NOMO-1 treated with dmso at 0.1 percent for 144 hours (cell line): ENCODE results near the gene ISLR2.
"Not testable (repeated sequence)": the region's sequence is repeated elsewhere in the genome, so short reads cannot be mapped to it uniquely, and the experiment has no call there.

Experiments
- DNase-seq: peaks from one replicate; lab custom pipeline; 2025; ENCODE audit not compliant: unreplicated experiment; lab: John Stamatoyannopoulos, UW

ISLR2 gene

DNA sequence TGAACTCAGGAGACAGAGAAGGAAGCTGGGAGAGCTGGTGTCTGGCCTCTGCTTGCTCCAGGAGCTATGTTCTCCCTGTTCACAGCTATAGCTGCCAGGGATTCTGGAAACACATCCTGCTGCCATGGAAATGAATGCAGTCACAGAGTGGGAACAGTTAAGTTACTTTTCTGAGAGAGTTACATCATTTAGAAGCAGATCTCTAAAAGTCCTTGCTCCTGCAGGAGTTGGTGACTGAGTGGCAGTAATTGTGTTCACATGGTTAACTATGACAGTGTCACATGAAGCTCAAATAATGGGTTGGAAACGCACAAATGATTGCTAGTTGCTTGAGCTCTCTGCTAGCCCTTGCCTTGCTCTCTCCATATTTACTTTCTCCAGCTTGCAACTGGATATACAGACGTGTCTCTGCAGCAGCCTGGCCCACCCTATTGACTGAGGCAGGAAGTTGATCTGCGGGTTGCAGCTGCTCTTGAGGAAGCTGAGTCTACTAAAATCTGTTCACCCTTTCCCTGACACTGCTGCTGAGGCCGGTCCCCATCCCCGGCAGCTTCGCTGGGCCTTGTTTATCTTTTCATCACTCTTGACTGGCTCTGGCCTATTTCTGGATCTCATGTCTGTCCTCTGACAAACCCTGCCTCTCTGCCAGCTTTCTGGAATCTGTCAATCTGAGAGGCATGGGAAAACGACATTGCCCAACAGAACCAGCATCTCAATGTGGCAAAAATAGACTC is 26.5 kb downstream of the ISLR2 start:
- DNase-seq = no peak

DNA sequence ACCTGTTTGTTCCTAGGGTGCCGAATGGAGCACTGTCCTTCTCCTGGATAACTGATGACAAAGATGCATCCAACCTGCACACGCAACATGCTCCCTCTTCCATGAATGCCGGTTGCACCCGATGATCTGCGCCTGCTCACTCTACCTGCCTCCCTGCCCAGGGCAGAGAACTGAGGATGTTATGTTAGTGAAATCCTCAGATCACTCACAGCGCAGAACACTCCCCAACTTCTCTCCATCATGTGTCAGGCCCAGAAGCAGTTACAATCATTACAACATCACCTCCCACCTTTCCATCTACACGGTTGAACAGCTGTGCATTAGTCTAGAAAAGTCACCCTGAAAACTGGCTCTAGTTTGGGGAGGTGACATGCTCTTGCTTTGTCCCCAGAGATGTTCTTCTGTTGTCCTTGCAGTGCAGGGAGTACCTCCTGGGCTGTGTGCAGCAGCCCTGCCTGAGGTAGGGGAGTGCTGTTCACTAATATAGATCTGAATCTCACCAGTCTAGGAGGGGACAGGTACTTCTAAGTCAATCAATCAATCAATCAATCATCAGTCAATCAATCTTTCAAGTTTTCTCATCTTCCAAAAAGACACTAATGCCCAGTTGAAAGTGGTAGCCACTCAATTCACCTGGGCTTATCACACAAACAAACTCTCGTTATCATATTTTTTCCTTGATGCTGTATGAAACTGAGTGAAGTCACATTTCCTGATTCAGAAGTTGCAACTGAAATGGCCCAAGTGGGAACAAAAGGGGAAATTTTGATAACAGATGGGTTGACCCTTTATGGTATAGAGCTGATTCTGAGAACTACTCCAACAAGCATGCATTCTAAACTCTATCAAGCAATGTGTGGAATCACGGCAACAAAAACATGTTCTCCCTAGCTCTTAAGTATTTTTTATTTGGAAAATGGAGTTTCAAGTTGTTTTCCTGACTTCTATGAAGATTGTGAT is 27.8 kb downstream of the ISLR2 start:
- DNase-seq = no peak

DNA sequence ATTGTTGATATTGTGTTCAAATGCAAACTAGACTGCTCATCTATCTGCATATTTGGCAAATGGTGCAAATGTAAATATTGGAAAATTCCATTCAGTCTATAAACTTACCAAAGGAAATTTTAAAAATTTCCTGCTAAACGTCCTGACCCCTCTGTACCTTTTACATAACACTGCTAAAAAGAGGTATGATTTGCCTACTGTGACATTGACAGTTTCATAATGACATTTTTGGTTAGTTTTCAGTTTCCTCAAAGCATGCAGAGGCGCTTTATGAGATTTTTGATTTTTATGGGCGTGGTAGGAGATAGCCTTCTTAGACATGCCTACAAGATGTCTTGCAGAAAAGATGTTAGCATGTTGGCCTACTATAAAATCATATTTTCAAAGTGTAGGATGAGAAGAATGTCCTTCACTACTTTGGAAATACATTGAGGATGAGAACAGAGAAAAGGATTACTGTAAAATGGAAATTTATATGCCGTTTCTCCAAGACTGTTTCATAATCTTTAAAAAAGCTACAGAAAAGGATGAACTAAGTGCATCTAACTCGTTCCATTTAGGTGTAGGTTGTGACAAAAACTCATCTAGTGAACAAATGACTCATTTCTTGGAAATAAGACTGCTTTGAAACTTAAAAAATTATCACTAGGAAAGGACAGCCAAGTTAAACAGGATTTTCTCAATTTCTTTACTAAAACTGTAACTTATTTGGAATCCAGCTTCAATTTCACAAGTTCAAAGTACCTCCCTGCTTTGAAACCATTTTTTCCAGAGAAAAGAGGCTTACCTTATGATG is 28.7 kb downstream of the ISLR2 start:
- no peak for DNase-seq

DNA sequence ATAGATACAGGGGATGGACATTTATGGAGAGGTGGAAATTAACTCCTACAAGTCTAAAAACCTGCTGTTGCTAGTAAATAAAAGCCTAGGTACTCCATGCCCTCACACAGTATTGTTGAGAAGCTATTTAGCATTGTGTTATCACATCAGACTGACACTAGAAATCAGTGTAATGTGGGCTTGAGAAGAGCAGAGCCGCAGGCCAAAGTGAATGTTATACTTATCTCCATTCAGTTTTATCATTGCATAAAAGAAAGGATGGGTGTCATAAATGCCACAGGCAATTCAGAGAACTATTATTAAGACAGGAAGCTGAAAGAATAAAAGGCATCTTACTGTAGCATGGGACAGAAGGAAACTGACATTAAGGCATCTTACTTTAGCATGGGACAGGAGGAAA is 29.4 kb downstream of the ISLR2 start:
- no peak for DNase-seq

DNA sequence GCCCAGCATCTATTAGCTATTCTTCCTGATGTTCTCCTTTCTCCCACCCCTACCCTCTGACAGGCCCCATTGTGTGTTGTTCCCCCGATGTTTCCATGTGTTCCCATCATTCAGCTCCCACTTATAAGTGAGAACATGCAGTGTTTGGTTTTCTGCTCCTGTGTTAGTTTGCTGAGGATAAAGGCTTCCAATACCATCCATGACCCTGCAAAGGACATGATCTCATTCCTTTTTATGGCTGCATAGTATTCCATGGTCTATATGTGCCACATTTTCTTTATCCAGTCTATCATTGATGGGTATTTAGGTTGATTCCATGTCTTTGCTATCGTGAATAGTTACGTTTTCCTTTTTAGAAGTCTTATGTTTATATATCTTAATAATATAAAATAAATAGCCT is 30.0 kb downstream of the ISLR2 start:
- not testable (repeated sequence) for DNase-seq

DNA sequence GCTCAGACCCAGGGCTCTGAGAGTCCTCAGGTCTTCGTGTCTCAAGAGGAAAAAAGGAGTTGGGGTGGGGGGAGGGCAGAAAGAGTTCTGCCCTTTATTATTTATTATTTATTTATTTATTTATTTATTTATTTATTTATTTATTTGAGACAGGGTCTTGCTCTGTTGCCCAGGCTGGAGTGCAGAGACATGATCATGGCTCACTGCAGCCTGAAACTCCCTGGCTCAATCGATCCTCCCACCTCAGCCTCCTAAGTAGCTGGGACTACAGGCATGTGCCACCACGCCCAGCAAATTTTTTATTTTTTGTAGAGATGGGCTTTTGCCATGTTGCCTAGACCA is 31.8 kb downstream of the ISLR2 start:
- not testable (repeated sequence) for DNase-seq

DNA sequence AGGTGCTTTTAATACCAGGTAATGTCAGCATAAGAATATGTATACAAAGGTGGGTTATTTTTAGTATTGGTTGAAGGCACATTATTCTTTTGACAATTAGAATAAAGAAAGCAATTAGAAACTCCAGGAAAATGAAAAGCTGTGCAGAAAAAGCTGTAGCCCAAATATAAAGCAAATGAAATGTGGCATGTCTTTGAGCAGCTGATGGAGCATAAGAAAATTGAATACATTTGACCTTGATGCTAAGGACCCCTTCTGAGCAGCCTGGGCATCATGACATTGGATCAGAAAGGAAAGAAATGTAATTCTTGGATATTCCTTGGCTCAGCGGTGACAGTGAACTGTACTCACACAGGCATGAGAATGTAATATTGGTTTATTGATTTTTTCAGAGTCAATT is 35.1 kb downstream of the ISLR2 start:
- no peak for DNase-seq

DNA sequence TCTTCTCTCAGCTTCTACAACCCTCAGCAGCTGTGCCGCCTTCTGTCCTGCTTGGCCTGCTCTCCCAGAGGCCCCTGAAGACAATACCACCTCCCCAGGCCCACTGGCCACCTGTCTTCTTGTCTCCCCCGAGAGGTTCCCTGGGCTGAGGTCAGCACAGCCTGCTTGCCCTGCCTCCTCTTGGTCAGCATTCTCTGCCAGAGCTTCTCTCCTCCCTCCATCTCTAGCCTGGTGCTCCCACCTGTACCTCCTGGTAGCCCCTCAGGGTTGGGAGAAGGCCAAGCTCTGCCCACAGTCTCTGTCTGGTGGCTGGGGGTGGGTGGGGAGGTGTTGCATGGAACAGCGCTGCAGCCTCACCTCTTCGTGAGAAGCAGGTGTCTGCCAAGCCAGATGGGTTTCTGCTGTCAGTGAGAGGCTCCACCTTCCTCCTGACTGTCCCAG is 37.5 kb downstream of the ISLR2 start:
- no peak for DNase-seq

DNA sequence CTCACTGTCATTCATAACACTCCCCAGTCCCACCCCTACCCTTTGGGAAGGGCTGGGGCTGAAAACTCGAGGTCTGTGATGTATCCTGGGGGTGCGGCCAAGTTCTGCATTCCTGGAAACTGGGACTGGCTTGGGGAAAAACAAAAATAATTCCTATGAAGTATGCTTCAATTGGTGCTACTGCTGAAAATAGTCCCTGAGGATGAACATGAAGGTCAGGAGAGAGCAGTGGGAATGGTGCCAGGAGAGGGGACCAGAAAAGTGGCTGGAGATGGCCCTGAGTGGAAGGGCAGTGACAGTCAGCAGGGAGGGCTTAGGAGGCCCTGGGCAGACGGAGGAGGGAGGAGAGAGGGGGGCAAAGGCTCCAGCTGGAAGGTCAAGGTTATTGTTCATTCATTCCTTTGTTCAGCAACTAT is 38.3 kb downstream of the ISLR2 start:
- DNase-seq = no peak

DNA sequence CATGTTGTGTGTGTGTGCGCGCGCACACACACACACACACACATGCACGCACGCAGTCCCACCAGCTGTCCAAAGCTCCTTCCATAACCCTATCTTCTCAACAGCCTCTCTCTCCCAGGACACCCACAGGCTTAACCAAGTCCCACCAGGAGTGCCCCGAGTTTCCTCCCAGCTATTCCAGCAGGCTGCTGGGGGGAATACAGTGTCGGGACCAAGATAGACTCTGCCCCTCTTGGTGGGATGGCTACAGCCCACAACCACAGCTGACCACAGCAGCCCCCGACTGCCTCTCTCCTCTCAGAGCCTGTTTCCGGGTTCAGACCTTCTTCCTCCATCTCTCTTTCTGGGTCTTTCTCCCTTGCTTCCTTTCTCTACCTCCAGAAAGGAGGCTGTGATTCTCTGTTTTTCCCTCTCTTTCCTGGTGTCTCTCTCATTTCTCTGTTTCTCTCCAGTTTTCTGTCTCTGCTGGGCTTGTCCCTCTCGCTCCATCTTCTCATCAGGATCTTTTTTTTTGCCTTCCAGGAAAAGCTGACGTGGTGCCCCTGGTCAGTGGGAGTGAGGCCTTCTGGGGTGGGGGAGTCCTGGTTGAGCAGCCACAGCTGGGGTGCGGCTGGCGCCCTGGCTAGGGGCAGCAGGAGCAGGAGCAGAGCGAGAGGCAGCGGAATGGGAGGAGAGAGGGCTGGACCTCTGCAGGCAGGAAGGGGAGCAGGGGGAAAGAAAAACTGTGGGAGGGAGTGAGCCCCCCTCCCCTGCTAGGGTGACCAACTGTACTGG is 39.9 kb downstream of the ISLR2 start:
- no peak for DNase-seq

DNA sequence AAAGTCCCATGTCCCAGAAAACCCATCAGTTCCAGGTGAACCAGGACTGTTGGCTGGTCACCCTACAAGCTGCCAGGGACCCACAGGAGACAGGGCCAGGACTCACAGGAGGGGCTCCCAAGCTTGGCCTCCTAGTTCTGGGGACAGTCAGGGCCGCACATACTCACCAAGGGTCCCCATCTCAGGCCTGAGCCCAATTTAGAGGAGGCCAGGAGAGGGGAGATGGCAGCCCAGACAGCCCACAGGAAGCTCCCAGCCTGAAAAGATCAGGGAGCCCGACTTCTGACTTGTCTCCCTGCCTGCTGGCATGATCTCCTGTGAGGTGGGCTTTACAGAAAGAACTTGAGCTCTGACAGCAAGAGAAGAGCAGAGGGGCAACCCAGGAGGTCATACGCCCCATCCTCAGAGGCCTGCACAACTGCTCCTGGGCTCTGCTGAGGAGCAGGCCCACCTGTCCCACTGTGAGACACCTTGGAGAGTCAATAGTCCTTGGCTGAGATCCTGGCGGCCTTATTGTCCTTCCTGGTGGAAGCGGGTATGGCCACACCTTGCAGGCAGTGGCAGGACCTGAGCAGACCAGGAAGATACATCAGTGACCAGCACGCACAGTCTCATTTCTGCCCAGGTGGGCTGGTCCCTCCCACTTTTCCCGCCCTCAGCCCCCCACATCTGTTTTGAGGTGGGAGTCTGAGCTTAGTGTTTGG is 40.6 kb downstream of the ISLR2 start:
- no peak for DNase-seq

DNA sequence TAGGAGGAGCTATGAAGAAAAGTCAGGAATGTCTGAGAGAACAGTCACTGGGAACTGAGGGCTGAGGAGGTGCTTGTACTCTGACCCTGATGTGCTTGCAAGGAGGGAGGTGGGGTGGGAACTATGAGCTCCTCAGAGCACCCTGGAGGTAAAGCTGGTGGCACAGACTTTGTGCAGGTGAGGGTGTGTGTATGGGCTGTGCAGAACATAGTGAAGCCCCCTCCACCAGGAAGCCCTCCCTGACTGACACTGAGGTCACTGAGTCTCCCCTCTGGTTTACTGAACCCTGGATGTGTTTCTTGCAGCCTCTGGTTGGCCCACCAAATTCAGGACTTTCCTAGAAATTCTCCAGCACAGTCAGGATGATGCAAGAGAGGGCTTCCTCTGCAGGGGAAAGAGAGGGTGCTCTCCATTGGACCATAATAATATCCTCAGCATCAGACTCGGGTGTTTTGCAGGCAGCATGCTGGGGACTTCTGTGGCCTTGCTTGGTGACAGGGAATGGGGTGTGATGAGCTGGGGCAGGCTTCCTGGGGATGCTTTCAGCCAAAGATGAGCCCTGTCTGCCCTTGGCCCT is 41.7 kb downstream of the ISLR2 start:
- no peak for DNase-seq

DNA sequence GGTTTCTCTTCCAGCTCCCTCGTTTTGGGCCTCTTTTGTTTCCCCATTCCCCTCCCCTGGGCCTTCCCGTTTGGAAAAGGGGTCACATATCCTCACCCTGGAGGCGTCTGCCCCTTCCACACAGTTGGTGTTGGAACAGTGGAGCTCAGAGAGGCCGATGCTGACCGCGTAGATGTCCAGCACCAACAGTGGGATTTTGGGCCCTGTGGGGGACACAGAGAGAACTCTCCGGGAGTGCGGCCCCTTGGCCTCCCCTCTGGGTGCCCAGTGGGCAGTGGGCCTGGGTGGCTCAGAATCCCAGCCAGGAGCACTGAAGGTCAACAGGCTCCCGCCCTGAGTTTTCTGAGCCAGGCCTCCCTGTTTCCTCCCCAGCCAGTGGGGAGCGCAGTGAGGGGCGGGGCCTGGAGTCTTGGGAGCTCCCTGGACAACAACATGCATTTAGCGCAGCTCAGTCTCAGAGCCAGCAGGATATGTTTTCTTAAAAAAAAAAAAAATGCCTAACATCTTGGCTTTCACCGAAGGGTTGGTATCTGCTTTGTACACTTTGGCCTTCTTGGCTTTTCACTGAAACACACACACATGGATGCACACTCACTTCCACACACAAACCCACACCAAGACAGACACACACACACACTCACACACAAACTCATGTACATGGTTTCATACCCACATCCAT is 42.5 kb downstream of the ISLR2 start:
- DNase-seq = no peak

DNA sequence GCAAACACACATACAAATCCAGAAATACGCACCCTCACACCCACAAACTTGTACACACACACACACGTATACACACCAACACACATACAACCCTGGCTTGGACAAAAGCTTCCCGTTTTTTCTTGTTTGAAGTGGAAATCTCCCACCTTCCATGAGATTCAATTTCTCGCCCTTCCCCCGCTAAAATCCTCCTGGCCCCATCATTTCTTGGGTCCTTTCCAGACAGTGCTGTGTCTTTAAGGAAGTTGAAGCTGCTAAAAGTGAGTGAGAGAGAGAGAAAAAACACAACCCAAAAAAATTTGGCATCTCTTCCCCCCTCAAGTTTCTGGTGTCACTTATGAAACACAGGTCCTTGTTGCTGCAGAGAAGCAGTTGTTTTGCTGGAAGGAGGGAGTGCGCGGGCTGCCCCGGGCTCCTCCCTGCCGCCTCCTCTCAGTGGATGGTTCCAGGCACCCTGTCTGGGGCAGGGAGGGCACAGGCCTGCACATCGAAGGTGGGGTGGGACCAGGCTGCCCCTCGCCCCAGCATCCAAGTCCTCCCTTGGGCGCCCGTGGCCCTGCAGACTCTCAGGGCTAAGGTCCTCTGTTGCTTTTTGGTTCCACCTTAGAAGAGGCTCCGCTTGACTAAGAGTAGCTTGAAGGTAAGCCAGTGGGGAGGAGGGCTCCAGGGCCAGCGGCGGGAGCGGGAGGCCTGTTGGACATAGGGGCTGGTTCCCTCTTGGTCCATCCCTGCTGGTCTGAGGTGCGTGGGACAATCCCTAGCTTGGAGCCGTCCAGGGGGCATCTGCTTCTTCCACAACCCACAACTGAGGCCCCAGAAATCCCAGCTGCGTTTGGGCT is 43.2 kb downstream of the ISLR2 start, which contains the start of gene ISLR:
Gene ISLR (plus strand): TSS at position 331 of the 839 bp plus-strand sequence. CDS start 1,149 bp downstream, outside the sequence.
- DNase-seq = no peak

DNA sequence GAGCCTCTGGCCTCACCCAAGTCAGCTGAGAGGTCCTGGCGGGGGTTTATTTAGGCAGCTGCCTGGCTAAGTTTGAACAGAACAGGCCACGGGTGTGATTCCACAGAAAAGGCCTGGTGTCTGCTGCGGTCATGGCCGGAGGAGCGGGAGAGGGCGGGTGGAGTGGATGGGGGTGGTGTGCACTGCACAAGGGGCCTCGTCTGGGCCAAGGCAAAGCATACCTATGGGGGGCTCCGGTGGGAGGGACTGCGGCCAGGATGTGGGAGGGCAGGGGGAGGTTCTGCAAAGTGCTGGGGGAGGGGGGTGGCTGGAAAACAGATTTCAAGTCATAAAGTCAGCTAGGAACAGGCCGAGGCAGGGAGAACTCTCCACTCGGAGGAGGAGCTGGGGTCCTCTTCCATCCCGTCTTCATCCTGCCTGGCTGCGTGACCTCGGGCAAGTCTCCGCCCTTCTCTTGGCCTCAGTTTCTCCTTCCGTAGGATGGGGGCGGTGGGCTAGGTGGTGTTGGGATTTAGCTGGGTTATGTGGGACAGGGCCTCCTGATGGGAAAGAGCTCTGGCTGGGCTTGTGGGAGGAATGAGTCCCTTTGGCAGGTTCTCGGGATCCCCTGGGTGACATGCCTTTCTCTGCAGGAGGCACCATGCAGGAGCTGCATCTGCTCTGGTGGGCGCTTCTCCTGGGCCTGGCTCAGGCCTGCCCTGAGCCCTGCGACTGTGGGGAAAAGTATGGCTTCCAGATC is 44.0 kb downstream of the ISLR2 start:
- DNase-seq = no peak

DNA sequence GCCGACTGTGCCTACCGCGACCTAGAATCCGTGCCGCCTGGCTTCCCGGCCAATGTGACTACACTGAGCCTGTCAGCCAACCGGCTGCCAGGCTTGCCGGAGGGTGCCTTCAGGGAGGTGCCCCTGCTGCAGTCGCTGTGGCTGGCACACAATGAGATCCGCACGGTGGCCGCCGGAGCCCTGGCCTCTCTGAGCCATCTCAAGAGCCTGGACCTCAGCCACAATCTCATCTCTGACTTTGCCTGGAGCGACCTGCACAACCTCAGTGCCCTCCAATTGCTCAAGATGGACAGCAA is 44.5 kb downstream of the ISLR2 start:
- no peak for DNase-seq

DNA sequence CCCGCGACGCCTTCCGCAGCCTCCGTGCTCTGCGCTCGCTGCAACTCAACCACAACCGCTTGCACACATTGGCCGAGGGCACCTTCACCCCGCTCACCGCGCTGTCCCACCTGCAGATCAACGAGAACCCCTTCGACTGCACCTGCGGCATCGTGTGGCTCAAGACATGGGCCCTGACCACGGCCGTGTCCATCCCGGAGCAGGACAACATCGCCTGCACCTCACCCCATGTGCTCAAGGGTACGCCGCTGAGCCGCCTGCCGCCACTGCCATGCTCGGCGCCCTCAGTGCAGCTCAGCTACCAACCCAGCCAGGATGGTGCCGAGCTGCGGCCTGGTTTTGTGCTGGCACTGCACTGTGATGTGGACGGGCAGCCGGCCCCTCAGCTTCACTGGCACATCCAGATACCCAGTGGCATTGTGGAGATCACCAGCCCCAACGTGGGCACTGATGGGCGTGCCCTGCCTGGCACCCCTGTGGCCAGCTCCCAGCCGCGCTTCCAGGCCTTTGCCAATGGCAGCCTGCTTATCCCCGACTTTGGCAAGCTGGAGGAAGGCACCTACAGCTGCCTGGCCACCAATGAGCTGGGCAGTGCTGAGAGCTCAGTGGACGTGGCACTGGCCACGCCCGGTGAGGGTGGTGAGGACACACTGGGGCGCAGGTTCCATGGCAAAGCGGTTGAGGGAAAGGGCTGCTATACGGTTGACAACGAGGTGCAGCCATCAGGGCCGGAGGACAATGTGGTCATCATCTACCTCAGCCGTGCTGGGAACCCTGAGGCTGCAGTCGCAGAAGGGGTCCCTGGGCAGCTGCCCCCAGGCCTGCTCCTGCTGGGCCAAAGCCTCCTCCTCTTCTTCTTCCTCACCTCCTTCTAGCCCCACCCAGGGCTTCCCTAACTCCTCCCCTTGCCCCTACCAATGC is 45.1 kb downstream of the ISLR2 start:
- no peak for DNase-seq
